IPS-NIHi11 (cell line): ENCODE measurements around the gene RAB11FIP2.

Experiments
- DNase-seq: peaks from one replicate; pipeline ENCODE4 v3.0.0; 2012; ENCODE audit warnings: mixed read lengths, low spot score

RAB11FIP2 gene

DNA sequence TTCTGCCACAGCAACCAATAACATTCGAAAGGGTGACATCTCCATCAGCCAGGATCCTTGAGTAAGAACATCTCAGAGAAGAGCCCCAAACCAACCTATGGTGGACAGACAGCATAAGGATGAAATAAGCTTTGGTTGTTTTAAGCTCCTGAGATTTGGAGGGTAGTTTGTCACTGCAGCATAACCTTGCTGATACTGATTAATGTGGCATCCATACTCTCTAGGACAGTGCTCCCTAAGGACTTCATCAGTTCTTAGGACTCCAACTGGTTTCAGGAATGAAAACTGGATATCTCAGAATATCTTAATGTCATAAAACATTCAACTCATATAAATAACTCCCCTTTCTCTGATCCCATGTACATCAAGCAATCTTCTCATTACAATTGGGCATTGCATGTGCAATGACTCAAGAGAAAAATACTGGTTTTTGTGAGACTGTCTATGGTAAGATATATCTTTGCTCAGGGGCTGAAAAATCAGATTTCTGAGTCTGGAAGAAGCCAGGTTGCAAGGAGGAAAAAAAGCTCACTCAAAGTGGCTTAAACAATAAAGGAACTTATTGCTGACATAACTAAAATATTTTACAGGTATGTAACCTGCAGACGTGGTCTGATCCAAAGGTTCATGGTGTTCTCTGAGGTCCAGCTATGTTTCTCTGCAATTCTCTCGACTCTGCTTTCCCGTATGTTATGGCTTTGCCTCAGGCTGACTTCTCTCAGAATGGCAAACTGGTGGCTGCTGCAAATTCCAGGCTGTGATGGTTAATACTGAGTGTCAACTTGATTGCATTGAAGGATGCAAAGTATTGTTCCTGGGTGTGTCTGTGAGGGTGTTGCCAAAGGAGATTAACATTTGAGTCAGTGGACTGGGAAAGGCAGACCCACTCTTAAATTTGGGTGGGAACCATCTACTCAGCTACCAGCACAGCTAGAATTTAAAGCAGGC lies 65.7 kb downstream of the RAB11FIP2 start:
- no peak for DNase-seq

DNA sequence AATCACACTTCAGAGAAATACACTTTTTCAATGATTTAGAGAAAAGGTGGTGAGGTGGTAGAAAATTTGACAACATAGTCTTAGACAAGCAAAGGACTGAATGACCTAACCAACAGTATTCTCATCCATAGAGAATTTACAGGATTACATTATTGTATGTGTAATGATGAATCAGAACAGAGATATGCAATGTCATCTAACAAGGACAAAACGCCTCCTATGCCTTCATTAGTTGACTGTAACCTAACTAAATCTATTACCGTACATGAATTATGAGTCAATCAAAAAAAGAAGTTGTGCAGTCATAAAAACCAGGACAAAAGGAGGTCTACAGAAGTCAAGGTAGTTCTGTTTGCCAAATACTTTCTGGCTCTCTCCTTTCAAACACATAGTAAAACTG lies 66.5 kb downstream of the RAB11FIP2 start:
- DNase-seq: no peak

DNA sequence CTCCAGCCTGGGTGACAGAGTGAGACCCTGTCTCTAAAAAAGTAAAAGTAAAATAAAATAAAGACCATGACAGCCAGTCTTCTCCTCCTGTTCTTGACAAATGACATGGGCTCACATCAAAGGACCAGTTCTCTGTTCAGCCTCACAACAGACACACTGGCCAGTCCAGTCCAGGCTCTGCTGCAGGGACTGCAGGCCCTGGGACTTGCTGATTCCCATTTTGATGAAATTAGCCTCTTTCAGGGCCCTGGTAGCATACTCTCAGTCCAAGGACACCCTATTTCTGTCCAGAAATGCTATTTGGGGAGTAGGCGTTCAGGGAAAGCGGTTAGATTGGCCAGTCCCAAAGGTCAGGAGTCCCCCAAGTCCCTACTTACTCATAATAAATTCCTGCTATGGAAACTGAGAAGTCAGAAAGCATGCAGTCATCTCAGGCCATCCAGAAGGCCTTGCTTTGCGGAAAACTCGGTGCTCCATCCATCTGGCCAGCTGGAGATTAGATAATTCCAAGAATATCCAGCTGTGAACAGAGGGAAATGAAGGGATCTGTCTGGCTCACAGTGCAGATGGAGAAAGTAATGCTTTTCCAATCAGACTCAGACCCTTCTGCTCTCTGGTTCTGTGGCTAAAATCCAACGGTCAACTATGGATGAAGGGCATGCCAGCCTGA lies 74.4 kb downstream of the RAB11FIP2 start:
- no peak for DNase-seq

DNA sequence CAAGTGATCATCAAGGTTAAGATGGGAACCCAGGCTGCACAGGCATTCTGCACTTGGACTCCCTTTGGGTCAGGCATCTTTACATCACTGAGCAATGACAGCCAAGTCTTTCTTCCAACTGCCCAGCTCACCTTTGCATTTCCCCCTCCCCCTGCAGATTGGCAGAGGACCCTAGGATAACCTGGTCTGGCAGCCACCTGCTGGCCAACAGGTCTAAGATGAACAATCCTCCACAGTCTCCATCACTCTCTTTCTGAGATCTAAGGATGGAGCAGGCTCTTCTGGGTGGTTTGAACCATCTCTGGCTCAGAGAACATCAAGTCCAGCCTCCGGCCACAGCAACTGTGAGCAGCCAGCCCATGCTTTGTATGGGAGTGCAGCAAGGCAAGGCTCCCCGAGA lies 75.8 kb downstream of the RAB11FIP2 start:
- no peak for DNase-seq

DNA sequence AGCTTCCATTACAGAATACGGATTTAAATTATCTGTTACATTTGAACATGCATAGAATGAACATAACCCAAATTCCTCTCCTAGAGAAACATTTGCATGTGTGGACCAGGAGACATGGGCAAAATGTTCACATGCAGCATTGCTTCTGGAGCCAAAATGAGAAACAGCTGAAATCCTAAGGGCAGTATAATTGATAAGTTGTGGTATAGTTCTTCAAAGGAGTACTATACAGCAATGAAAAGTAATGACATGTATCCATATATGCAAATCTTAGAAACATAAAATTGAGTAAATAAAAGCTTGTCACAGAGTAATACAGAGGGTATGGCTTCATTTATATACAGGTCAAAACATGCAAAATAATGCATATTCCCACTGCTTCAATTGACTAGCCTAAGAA lies 77.1 kb downstream of the RAB11FIP2 start:
- no peak for DNase-seq

DNA sequence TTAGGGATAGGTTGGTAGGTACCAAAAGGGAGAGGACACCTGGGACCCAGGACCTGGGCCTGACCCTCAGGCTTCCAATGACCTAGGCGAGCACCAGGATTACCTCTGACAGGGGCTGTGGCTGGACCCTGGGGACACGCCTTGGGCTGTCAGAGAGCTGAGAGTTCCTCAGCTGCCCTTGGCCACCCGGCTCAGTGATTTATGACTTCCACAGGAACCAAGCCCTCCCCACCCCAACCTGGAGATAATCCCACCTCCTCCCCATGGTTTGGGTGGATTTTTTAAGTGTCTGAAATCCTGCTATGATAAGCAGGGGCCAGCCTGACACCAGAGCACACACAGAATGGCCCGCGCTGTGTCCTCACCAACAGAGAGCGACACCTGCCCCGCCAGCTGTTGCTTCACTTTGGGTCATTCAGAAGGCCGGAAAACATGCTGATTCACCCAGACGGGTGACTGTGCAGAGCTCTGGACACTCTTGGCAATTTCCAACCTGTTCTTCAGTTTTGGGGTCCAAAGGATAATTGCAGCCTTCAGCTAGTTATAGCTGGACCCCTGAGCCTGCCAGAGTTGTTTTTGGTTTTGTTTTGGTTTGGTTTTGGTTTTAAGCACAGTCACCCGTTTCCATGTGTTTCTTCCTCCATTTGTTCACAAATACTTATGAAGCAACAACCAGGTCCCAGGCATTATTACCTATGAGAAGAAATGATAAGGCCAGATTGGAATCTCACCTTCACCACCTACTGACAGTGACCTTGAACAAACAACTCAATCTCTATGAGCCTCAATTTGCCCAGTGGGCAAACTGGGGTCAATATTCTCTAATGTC lies 78.2 kb downstream of the RAB11FIP2 start:
- DNase-seq: no peak

DNA sequence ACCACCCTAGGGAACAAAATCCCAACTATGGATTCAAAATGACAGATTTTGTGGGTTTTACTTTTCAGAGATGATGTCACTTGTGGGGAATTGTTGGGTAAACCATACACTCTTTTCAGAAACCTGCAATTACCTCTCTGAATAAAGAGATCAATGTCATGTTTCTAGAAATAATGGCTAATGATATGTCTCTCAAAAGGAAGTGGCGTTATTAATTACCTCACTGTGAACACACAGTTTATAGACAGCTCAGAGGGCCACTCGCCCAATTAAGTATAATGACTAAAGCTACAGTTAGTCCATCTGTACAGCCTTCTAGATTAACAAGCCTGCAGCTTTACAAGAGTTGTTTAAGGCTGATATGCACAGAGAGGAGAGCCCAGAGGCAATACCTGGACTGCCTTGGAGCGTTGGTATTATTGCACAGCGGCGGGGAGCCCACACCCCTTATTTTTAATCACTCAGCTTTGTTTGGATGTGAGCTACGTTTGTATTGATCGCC lies 79.5 kb downstream of the RAB11FIP2 start:
- DNase-seq: no peak

DNA sequence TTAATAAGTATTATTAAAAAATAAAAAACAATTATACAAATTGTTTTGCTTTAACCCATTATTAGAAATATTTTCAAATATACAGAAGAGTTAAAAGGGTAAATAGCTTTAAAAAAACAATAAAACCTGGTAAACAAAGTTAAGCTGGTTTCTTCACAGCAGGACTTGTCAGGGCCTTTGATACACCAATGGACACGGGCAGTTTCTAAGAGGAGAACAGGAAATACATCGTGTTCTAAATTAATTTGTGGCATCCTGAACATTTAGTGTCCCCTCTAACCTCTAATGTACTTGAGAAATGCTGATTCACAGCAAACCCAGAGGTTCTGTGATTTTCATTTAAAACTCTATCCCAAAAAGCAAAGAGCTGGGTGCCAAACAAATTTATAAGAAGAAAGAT lies 80.8 kb downstream of the RAB11FIP2 start:
- DNase-seq: no peak

DNA sequence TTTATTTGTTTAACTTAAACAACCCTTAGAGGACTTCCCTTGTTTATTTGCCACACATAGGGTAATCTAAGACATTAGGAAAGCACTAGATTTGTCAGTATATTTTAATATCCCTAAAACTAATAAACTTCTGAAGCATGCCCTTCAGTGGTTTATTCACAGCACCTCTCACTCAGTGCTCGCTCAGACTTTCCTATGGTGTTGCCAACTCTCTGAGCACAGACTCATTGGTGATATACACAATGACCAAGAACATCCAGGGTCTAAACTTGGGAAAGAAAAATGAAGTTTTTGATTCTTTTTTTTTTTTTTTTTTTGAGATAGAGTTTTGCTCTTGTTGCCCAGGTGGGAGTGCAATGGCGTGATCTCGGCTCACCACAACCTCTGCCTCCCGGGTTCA lies 82.2 kb downstream of the RAB11FIP2 start:
- DNase-seq: no peak

DNA sequence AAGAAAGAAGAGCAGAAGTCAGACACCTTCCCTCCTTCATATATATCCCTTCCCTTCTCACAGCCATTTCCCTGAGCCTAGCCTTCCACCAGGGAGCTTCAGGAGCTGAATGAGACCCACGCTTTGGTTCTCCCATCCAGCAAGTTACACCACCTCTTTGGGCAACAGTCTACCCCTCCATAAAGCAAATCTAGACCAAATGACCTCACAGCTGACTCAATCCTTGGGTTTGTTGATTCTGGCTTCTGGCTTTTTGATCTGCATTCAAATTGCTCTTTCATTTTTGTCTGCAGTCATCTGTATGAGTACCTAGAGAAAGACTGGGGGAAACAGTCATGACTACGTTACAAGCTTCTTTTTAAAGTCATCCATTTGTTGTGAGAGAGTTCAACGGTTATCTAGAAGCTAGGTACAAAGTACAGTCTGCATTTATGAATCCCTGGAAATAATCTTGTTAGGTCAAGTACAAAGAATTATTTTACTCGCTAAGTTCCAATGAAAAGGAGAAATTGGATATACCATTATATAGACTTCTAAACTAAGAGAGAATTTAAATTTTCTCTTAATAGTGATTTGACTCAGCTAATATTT lies 86.3 kb downstream of the RAB11FIP2 start:
- no peak for DNase-seq

DNA sequence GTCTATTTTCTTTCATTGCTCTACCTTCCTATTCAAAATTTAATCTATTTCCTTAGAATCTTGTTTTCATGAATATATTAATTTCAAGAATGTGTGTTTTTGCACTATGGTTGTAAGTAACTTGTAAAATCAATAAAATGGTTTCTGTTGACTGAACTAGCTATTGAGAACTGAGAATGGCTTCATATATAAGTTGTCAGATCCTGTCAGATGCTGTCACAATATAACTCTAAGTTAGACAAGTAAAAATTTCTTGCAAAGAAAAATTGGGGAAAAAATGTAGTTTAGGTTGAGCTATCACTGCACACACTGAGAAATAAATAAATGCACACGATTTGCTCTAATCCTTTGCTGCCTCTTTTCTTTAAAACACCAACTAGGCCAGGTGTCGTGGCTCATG lies 89.8 kb downstream of the RAB11FIP2 start:
- no peak for DNase-seq

DNA sequence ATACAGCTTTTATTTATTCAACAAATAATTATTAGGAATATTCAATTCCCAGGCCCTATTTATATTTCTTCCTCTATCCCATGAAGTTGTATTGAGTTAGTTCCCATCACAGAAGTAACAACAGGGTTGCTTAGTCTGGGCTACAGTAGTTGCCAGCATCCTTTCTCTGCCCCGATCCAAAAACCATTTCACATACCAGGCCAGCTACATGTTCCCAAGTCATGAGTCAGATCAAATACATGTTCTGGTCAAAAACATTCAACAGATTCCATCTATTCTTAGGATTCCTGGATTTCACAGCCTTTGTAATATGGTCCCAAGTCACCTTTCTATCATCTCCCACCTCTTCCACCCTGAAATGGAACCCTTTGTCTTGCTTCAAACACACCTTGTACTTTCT lies 91.6 kb downstream of the RAB11FIP2 start:
- no peak for DNase-seq
